ENCODE measurements around the gene TLCD4.

DNA sequence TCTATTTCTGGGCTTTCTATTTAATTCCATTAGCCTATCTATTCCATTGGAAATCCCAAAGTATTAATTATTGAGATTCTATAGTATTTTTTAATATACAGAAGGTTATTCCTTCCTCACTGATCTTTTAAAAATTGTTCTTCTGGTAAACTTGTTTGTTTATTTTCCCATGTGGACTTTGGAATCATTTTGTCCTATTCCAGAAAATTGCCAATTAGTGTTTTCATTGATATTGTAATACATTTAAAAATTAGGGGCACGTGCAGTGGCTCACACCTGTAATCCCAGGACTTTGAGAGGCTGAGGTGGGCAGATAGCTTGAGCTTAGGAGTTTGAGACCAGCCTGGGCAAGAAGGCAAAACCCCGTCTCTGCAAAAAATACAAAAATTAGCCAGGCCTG lies 8.4 kb upstream of the TLCD4 start:
- TF ChIP-seq, protein P1, sequence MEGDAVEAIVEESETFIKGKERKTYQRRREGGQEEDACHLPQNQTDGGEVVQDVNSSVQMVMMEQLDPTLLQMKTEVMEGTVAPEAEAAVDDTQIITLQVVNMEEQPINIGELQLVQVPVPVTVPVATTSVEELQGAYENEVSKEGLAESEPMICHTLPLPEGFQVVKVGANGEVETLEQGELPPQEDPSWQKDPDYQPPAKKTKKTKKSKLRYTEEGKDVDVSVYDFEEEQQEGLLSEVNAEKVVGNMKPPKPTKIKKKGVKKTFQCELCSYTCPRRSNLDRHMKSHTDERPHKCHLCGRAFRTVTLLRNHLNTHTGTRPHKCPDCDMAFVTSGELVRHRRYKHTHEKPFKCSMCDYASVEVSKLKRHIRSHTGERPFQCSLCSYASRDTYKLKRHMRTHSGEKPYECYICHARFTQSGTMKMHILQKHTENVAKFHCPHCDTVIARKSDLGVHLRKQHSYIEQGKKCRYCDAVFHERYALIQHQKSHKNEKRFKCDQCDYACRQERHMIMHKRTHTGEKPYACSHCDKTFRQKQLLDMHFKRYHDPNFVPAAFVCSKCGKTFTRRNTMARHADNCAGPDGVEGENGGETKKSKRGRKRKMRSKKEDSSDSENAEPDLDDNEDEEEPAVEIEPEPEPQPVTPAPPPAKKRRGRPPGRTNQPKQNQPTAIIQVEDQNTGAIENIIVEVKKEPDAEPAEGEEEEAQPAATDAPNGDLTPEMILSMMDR (IDR thresholded peaks at IDR 0.05) = no peak
- TF ChIP-seq EZH2 (IDR thresholded peaks at IDR 0.05; ENCODE audit: borderline replicate concordance, insufficient read depth, low read depth, low read length, poor library complexity, severe bottlenecking) = no peak
